GM23338 (cell line): ENCODE measurements around the gene MYRF. TPM values are rescaled to one million over a fixed set of nuclear protein-coding genes. Genes with fewer than 3 reads are reported as not detected.

Source experiments
- ATAC-seq: fragments of 200-7000 bp; cut with Tn5 transposase; 3 replicates; pipeline ENCODE4 v1.9.1; 2020
- DNase-seq: peaks from one replicate; pipeline ENCODE4 v3.0.0-alpha.2; 2015; ENCODE audit warnings: low spot score
- H2AFZ ChIP-seq: fragments of 200-600 bp; sonication (generic); 2 replicates; pipeline ENCODE4 v1.8.0; 2016; ENCODE audit warnings: antibody characterized with exemption, mild to moderate bottlenecking, moderate library complexity
- H3F3A ChIP-seq: fragments of 200-600 bp; sonication (generic); replicated peaks from 2 replicates; pipeline ENCODE4 v1.8.0; 2017; ENCODE audit warnings: antibody characterized with exemption, mixed run types, low read depth
- H3K27ac ChIP-seq: fragments of 200-600 bp; sonication (generic); 2 replicates; pipeline ENCODE4 v1.6.1; 2016; ENCODE audit warnings: low read depth
- H3K27me3 ChIP-seq: fragments of 200-600 bp; sonication (generic); 2 replicates; pipeline ENCODE4 v1.8.0; 2016; ENCODE audit warnings: mild to moderate bottlenecking, mixed run types, moderate library complexity; ENCODE audit not compliant: insufficient read depth
- H3K36me3 ChIP-seq: fragments of 200-600 bp; sonication (generic); 2 replicates; pipeline ENCODE4 v1.8.0; 2016; ENCODE audit warnings: mild to moderate bottlenecking; ENCODE audit not compliant: insufficient read depth
- H3K4me1 ChIP-seq: fragments of 200-600 bp; sonication (generic); 2 replicates; pipeline ENCODE4 v1.8.0; 2016; ENCODE audit warnings: mild to moderate bottlenecking, moderate library complexity; ENCODE audit not compliant: insufficient read depth
- H3K4me2 ChIP-seq: fragments of 200-600 bp; sonication (generic); 2 replicates; pipeline ENCODE4 v1.7.1; 2017; ENCODE audit warnings: mixed run types
- H3K4me3 ChIP-seq: fragments of 200-600 bp; sonication (generic); 2 replicates; pipeline ENCODE4 v1.6.1; 2016; ENCODE audit warnings: mixed run types
- H3K79me2 ChIP-seq: fragments of 200-600 bp; sonication (generic); replicated peaks from 2 replicates; pipeline ENCODE4 v1.8.0; 2017; ENCODE audit warnings: mild to moderate bottlenecking; ENCODE audit not compliant: insufficient read depth
- H3K9me2 ChIP-seq: fragments of 200-600 bp; sonication (generic); 2 replicates; pipeline ENCODE4 v1.8.0; 2017; ENCODE audit not compliant: insufficient read depth
- H4K20me1 ChIP-seq: fragments of 200-600 bp; sonication (generic); replicated peaks from 2 replicates; pipeline ENCODE4 v1.8.0; 2017; ENCODE audit warnings: mild to moderate bottlenecking; ENCODE audit not compliant: insufficient read depth
- H3K27ac Mint-ChIP-seq: 2 replicates; pipeline ENCODE4 v1.8.0; 2020; ENCODE audit warnings: inconsistent platforms, mild to moderate bottlenecking, moderate library complexity, mixed read lengths
- H3K27me3 Mint-ChIP-seq: 3 replicates; pipeline ENCODE4 v1.8.0; 2022; ENCODE audit warnings: low read depth, mild to moderate bottlenecking, moderate library complexity, mixed read lengths, inconsistent platforms; ENCODE audit not compliant: insufficient read depth, poor library complexity
- H3K36me3 Mint-ChIP-seq: 3 replicates; pipeline ENCODE4 v1.8.0; 2021; ENCODE audit warnings: low read depth, mild to moderate bottlenecking, inconsistent platforms, moderate library complexity, mixed read lengths
- H3K4me1 Mint-ChIP-seq: 3 replicates; pipeline ENCODE4 v1.8.0; 2020; ENCODE audit warnings: mild to moderate bottlenecking, inconsistent platforms, mixed read lengths
- H3K4me3 Mint-ChIP-seq: 3 replicates; pipeline ENCODE4 v1.8.0; 2021; ENCODE audit warnings: moderate library complexity, mild to moderate bottlenecking, inconsistent platforms, mixed read lengths
- H3K9me3 Mint-ChIP-seq: 3 replicates; pipeline ENCODE4 v1.8.0; 2020; ENCODE audit warnings: moderate library complexity, mild to moderate bottlenecking, inconsistent platforms, mixed read lengths
- CREB1 ChIP-seq: fragments of 250-450 bp; sonication (Bioruptor Pico); IDR thresholded peaks from 2 replicates; pipeline ENCODE4 v1.5.0; 2020; ENCODE audit warnings: low read depth, mild to moderate bottlenecking, moderate library complexity
- EZH2 ChIP-seq: fragments of 200-600 bp; sonication (generic); IDR thresholded peaks from one replicate; pipeline ENCODE4 v1.8.0; 2017; ENCODE audit warnings: antibody characterized with exemption, mild to moderate bottlenecking, low read depth; ENCODE audit not compliant: unreplicated experiment
- EZH2phosphoT487 ChIP-seq: fragments of 200-600 bp; sonication (generic); IDR thresholded peaks from one replicate; pipeline ENCODE4 v1.8.1; 2018; ENCODE audit warnings: antibody characterized with exemption; ENCODE audit not compliant: unreplicated experiment
- JUNB ChIP-seq: IDR thresholded peaks from one replicate; pipeline ENCODE4 v1.6.1; 2016; ENCODE audit warnings: antibody characterized with exemption; ENCODE audit not compliant: unreplicated experiment
- NANOG ChIP-seq: IDR thresholded peaks from 2 replicates; pipeline ENCODE4 v1.6.1; 2016; ENCODE audit warnings: antibody characterized with exemption, borderline replicate concordance
- POLR2AphosphoS5 ChIP-seq: IDR thresholded peaks from 2 replicates; pipeline ENCODE4 v1.6.1; 2016; ENCODE audit warnings: antibody characterized with exemption, low read depth
- STAT1 ChIP-seq: IDR thresholded peaks from one replicate; pipeline ENCODE4 v1.6.1; 2016; ENCODE audit warnings: antibody characterized with exemption; ENCODE audit not compliant: unreplicated experiment
- ZNF114 ChIP-seq: fragments of 250-450 bp; sonication (Bioruptor Pico); IDR thresholded peaks from 2 replicates; pipeline ENCODE4 v1.5.0; 2020; ENCODE audit warnings: mild to moderate bottlenecking, moderate library complexity
- ZNF331 ChIP-seq: fragments of 250-450 bp; sonication (Bioruptor Pico); IDR thresholded peaks from 2 replicates; pipeline ENCODE4 v1.5.0; 2020; ENCODE audit warnings: low read depth, mild to moderate bottlenecking, moderate library complexity
- polyA plus RNA-seq: library from polyadenylated mRNA; unstranded; fragments of >200 nt; fragmentation: Nextera tagmentation; extraction: Ambion mirVana; gene quantifications from 2 replicates; pipeline ENCODE4 v1.2.1, GENCODE V29; 2016
- total RNA-seq: library from RNA; depleted of rRNA; stranded (reverse); fragments of >200 nt; shearing (Covaris generic); gene quantifications from 2 replicates; pipeline ENCODE4 v1.2.3, GENCODE V29; 2014
- TF ChIP-seq, protein P1 (sequence below): fragments of 250-450 bp; sonication (Bioruptor Pico); IDR thresholded peaks from 2 replicates; pipeline ENCODE4 v1.5.0; 2020; ENCODE audit warnings: mild to moderate bottlenecking, moderate library complexity
- TF ChIP-seq, protein P2 (sequence below), 2 experiments: fragments of 200-600 bp in 1 of 2; sonication (generic) in 1 of 2; conservative IDR thresholded peaks; 2 replicates each; pipeline versions ENCODE4 v1.5.1 to v1.6.1; 2016 to 2017; ENCODE audit warnings: antibody characterized with exemption in 2 of 2, low read depth in 2 of 2, mild to moderate bottlenecking in 2 of 2, moderate library complexity in 1 of 2
- TF ChIP-seq, protein P3 (sequence below): IDR thresholded peaks from 2 replicates; pipeline ENCODE4 v1.6.1; 2016; ENCODE audit warnings: antibody characterized with exemption

MYRF gene
- total and polyA plus RNA-seq, 2 experiments from 2014 or later = 1.9 to 5.5 TPM

DNA sequence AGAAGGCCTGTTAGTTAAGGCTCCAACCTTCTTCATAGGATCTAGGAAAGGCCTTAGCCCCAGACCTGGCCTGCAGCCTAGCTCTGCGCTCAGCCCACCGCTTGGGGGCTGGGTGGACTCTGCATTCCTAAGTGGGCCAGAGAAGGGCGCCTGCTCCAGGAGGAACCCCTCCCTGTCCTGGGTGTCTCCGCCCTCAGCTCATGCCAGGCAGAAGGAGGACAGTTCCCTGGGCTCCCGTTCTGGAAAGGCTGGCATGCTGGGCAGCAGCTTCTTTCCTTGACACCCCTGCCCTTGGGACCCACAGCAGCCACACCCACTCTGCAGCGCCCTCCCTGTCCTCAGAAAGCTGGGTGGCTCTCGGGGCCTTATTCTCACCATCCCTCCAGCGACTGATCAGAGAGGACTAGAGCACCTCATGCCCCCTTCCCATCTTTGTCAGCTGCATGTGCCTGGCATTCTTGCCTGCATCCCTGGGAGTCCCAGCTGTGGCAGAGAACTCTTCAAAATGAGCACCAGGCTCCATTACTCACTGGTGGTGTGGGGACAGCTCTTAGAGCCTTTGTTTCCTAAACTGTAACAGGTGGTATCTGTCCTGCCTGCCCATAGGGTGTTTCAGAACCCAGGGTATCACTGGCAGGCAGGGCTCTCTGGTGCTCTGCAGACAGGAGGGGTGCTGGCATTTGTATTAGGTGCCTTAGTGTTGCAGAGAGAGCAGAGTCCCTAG, 20.3 kb upstream of the MYRF start:
- DNase-seq (peak; percentile 37), ATAC-seq (peak; percentile 40)
- peaks cover 3% of the 10 kb centered on the region; the same call in 1 of the 3 replicates for H3K36me3 Mint-ChIP-seq
- Histone ChIP-seq H3K4me2 (no peak overlapping the region), H3K9me2 (no peaks in the 10 kb centered on the region), H3K79me2 (no peaks in the 10 kb centered on the region), H3K4me1 (no peaks in the 10 kb centered on the region), H3F3A (no peaks in the 10 kb centered on the region), H2AFZ (no peak overlapping the region), H3K27me3 (no peaks in the 10 kb centered on the region), H4K20me1 (no peaks in the 10 kb centered on the region), H3K27ac (no peak overlapping the region), H3K4me3 (no peak overlapping the region), H3K36me3 (no peaks in the 10 kb centered on the region)
- TF ChIP-seq, protein P1, sequence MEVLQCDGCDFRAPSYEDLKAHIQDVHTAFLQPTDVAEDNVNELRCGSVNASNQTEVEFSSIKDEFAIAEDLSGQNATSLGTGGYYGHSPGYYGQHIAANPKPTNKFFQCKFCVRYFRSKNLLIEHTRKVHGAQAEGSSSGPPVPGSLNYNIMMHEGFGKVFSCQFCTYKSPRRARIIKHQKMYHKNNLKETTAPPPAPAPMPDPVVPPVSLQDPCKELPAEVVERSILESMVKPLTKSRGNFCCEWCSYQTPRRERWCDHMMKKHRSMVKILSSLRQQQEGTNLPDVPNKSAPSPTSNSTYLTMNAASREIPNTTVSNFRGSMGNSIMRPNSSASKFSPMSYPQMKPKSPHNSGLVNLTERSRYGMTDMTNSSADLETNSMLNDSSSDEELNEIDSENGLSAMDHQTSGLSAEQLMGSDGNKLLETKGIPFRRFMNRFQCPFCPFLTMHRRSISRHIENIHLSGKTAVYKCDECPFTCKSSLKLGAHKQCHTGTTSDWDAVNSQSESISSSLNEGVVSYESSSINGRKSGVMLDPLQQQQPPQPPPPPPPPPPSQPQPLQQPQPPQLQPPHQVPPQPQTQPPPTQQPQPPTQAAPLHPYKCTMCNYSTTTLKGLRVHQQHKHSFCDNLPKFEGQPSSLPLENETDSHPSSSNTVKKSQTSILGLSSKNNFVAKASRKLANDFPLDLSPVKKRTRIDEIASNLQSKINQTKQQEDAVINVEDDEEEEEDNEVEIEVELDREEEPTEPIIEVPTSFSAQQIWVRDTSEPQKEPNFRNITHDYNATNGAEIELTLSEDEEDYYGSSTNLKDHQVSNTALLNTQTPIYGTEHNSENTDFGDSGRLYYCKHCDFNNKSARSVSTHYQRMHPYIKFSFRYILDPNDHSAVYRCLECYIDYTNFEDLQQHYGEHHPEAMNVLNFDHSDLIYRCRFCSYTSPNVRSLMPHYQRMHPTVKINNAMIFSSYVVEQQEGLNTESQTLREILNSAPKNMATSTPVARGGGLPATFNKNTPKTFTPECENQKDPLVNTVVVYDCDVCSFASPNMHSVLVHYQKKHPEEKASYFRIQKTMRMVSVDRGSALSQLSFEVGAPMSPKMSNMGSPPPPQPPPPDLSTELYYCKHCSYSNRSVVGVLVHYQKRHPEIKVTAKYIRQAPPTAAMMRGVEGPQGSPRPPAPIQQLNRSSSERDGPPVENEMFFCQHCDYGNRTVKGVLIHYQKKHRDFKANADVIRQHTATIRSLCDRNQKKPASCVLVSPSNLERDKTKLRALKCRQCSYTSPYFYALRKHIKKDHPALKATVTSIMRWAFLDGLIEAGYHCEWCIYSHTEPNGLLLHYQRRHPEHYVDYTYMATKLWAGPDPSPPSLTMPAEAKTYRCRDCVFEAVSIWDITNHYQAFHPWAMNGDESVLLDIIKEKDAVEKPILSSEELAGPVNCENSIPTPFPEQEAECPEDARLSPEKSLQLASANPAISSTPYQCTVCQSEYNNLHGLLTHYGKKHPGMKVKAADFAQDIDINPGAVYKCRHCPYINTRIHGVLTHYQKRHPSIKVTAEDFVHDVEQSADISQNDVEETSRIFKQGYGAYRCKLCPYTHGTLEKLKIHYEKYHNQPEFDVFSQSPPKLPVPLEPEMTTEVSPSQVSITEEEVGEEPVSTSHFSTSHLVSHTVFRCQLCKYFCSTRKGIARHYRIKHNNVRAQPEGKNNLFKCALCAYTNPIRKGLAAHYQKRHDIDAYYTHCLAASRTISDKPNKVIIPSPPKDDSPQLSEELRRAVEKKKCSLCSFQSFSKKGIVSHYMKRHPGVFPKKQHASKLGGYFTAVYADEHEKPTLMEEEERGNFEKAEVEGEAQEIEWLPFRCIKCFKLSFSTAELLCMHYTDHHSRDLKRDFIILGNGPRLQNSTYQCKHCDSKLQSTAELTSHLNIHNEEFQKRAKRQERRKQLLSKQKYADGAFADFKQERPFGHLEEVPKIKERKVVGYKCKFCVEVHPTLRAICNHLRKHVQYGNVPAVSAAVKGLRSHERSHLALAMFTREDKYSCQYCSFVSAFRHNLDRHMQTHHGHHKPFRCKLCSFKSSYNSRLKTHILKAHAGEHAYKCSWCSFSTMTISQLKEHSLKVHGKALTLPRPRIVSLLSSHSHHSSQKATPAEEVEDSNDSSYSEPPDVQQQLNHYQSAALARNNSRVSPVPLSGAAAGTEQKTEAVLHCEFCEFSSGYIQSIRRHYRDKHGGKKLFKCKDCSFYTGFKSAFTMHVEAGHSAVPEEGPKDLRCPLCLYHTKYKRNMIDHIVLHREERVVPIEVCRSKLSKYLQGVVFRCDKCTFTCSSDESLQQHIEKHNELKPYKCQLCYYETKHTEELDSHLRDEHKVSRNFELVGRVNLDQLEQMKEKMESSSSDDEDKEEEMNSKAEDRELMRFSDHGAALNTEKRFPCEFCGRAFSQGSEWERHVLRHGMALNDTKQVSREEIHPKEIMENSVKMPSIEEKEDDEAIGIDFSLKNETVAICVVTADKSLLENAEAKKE (CRISPR knock-in tag) = no peak
- no peak for TF ChIP-seq STAT1
- no peak for TF ChIP-seq EZH2phosphoT487
- TF ChIP-seq POLR2AphosphoS5 = no peak
- TF ChIP-seq ZNF114 (CRISPR knock-in tag) = no peak
- no peak for TF ChIP-seq ZNF331 (CRISPR knock-in tag)
- TF ChIP-seq, protein P2, sequence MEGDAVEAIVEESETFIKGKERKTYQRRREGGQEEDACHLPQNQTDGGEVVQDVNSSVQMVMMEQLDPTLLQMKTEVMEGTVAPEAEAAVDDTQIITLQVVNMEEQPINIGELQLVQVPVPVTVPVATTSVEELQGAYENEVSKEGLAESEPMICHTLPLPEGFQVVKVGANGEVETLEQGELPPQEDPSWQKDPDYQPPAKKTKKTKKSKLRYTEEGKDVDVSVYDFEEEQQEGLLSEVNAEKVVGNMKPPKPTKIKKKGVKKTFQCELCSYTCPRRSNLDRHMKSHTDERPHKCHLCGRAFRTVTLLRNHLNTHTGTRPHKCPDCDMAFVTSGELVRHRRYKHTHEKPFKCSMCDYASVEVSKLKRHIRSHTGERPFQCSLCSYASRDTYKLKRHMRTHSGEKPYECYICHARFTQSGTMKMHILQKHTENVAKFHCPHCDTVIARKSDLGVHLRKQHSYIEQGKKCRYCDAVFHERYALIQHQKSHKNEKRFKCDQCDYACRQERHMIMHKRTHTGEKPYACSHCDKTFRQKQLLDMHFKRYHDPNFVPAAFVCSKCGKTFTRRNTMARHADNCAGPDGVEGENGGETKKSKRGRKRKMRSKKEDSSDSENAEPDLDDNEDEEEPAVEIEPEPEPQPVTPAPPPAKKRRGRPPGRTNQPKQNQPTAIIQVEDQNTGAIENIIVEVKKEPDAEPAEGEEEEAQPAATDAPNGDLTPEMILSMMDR (conservative IDR thresholded peaks at IDR 0.05; ENCODE audit: low read depth in 2 of 2) = no peak
- no peak for TF ChIP-seq CREB1 (CRISPR knock-in tag)
- TF ChIP-seq NANOG = no peak
- TF ChIP-seq JUNB = no peak
- no peak for TF ChIP-seq EZH2
- TF ChIP-seq, protein P3, sequence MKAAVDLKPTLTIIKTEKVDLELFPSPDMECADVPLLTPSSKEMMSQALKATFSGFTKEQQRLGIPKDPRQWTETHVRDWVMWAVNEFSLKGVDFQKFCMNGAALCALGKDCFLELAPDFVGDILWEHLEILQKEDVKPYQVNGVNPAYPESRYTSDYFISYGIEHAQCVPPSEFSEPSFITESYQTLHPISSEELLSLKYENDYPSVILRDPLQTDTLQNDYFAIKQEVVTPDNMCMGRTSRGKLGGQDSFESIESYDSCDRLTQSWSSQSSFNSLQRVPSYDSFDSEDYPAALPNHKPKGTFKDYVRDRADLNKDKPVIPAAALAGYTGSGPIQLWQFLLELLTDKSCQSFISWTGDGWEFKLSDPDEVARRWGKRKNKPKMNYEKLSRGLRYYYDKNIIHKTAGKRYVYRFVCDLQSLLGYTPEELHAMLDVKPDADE = no peak
- H3K4me1 Mint-ChIP-seq = no peaks in the 10 kb centered on the region; the same call in 2 of the 3 replicates
- H3K27ac Mint-ChIP-seq = no peak overlapping the region
- H3K4me3 Mint-ChIP-seq = no peak overlapping the region
- H3K9me3 Mint-ChIP-seq = no peaks in the 10 kb centered on the region; the same call in 2 of the 3 replicates
- H3K27me3 Mint-ChIP-seq = peaks cover 12% of the 10 kb centered on the region
